Activated T-helper 1 cell treated with anti-CD3 and anti-CD28 coated beads, Interleukin-2, amount 50 U/mL, for 16 hours (primary cell): ENCODE measurements around the gene TNRC6C.

Experiments
- DNase-seq, 2 donors: peaks; one replicate each; pipeline ENCODE4 v3.0.0-alpha.2; 2020; ENCODE audit warnings: low read depth in 1 of 2, low spot score in 1 of 2

Gene TNRC6C

DNA sequence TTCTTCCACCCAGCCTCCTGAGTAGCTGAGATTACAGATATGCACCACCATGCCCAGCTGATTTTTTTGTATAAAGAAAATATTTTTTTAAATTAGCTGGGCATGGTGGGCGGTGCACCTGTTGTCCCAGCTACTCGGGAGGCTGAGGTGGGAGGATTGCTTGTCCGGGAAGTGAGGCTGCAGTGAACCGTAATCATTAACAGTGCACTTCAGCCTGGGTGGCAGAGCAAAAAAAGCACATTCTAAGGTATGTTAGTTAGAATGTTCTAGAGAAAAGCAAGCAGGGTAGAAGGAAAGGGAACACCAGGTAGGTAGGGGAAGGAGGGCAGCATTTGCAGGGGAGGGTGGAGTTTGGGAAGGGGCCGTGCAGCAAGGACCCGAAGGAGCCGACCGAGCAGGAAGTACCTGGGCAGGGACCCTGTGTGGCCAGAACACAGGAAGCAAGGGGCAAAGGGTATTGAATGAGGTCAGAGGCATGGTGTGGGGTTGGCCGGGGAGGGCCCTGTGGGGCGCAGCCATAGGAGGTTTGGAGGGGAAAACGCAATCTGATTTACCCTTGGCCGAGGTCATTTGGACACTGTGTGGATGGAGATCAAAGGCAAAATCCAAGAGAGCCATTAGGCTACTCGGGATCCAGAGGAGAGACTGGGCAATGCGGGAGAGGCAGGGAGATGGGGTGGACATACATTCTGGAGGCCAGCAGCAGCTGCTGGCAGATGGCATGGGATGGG, 189.9 kb downstream of the TNRC6C start:
- DNase-seq: no peak

- no peak for DNase-seq
Observed at GRCh38 chr17:78151514-78152008, 193.1 kb downstream of the TNRC6C start.

GRCh38 chr17:78154903-78155811, 196.7 kb downstream of the TNRC6C start:
- DNase-seq: no peak
